ENCODE data around the gene RPS6KA5. TPM values are rescaled to one million over a fixed set of nuclear protein-coding genes. Genes with fewer than 3 reads are reported as not detected.

The RPS6KA5 gene
- total RNA-seq, 1 donor from 2014 or later: 4.1 TPM

GRCh38 chr14:90809530-90810312, 250.7 kb downstream of the RPS6KA5 start:
- no peak for DNase-seq (ENCODE audit: low spot score)

DNA sequence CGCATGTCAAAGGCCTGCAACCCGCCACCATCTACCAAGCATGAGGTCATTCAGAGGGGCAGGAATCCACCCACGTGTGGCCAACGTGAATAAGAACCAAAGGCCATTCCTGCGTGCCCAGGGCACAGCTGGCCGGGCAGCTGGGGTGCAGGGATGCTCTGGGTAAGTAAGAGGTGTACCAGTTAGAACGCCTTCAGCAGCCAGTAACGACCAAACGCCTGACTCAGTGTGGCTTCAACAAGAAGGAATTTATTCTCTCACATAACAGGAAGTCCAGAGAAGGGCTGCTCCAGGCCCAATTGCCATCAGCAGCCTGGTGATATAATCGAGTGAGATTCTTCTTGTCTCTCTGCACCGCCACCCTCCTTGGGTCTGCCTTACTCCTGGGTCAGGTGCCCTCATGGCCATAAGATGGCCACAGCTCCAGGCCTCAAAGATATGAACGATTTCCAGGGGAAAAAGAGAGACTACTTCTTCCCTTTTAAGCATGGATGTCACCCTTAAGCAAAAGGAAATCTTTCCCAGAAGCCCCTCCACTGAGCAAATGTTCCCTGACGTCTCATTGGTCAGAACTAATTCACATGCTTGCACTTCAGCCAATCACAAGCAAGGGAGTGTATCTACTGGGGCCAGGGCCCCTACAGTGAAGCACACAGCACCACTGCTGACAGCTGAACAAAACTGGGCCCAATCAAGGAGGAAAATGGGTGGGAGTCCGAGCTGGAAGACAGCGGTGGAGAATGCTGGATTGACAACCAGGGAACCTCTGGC, 251.5 kb downstream of the RPS6KA5 start:
- no peak for DNase-seq (ENCODE audit: low spot score)

- DNase-seq (ENCODE audit: low spot score): no peak
These were observed 253.4 kb downstream of the RPS6KA5 start for GRCh38 chr14:90807060-90807459.

GRCh38 chr14:90805662-90806540, 254.5 kb downstream of the RPS6KA5 start:
- no peak for DNase-seq (ENCODE audit: low spot score)

GRCh38 chr14:90805084-90805391, 255.4 kb downstream of the RPS6KA5 start:
- DNase-seq (ENCODE audit: low spot score): no peak

- no peak for DNase-seq (ENCODE audit: low spot score)
These were observed 256.0 kb downstream of the RPS6KA5 start for GRCh38 chr14:90804292-90805083.

- no peak for DNase-seq (ENCODE audit: low spot score)
These were observed 257.2 kb downstream of the RPS6KA5 start for GRCh38 chr14:90803249-90803648.

DNA sequence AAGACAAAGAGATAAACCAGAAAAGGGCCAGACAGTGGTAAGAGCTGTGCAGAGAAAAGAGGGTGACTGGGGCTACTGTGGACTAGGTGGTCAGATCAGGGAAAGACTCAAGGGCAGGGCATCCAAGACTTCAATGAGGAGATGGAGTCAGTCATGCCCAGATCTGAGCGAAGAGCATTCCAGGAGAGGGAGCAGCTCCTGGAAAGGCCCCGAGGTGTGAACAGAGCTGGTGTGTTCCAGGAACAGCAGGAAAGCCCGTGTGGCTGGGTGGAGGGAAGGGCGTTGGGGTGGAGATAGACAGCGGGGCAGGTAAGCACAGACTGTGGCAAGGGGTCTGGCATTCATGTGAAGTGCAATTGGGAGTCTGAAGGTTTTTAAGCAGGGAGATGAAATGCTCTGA, 261.0 kb downstream of the RPS6KA5 start:
- DNase-seq (ENCODE audit: low spot score): no peak

GRCh38 chr14:90797919-90798318, 262.5 kb downstream of the RPS6KA5 start:
- no peak for DNase-seq (ENCODE audit: low spot score)

Other genes starting within 250 kb of the RPS6KA5 start
- gene TTC7B, start 244.2 kb downstream of the RPS6KA5 start, total RNA-seq (ENCODE audit: insufficient read depth, low replicate concordance): 14.2 TPM
- gene DGLUCY, start 53.4 kb upstream of the RPS6KA5 start, total RNA-seq (ENCODE audit: insufficient read depth, low replicate concordance): 12.8 TPM
- gene GPR68, start 184.1 kb upstream of the RPS6KA5 start, total RNA-seq (ENCODE audit: insufficient read depth, low replicate concordance): not detected